SK-N-MC (cell line): ENCODE measurements around the gene CPXM2.

Experiments
- EZH2 ChIP-seq: fragments of 200-600 bp; sonication (generic); IDR thresholded peaks from one replicate; pipeline ENCODE4 v1.6.1; 2017; ENCODE audit warnings: antibody characterized with exemption
- POLR2AphosphoS5 ChIP-seq: IDR thresholded peaks from 2 replicates; pipeline ENCODE4 v1.6.1; 2012; ENCODE audit warnings: mild to moderate bottlenecking, low read depth, low read length, borderline replicate concordance

DNA sequence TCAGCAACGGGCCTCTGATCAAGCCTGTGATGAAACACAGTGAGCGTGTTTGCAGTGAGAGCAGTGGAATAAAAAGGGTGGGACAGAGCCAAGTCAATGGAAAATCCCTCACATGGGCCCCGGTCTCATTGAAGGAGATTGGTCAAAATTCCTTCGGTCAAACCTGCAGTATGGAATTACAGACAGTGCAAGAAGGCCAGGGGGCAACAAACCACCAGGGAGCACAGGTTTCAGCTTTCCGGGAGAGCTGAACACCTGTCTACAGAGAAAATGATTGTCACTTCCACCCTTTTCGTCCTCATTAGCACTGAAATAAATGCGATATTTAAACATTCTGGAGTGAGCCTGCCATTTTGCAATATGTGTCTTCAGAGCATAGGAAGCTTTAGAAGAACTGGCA lies 132.6 kb downstream of the CPXM2 start:
- TF ChIP-seq POLR2AphosphoS5 (no peak), EZH2 (no peak)
